ENCODE data around the gene GIMAP8. TPM values are rescaled to one million over a fixed set of nuclear protein-coding genes. Genes with fewer than 3 reads are reported as not detected.

GIMAP8 gene
- total and polyA plus RNA-seq, 7 donors = 4.4 to 11.9 (median 6.3) TPM

- intact Hi-C loops (cut with DNase I) = no loop called here
- Histone ChIP-seq H3K9me3 (no peaks in the 10 kb centered on the region), H3K36me3 (ENCODE audit: insufficient read depth in 1 of 2, low read depth in 1 of 2) (no peaks in the 10 kb centered on the region), H3K27me3 (ENCODE audit: insufficient read depth in 3 of 3, low read length in 2 of 3) (no peaks in the 10 kb centered on the region), H3K4me3 (peak overlapping the region; percentile 61), H3K27ac (peak overlapping the region; percentile 39), H3K4me1 (no peaks in the 10 kb centered on the region)
- 93 to 94% (median 94%) methylated on average over 17 of the region's 17 CpGs for WGBS, 3 donors
- no peak for ATAC-seq
- no peak for DNase-seq
- TF ChIP-seq CTCF (IDR thresholded peaks at IDR 0.05) = no peak
These were observed 63.3 kb downstream of the GIMAP8 start for GRCh38 chr7:150513758-150514157.

DNA sequence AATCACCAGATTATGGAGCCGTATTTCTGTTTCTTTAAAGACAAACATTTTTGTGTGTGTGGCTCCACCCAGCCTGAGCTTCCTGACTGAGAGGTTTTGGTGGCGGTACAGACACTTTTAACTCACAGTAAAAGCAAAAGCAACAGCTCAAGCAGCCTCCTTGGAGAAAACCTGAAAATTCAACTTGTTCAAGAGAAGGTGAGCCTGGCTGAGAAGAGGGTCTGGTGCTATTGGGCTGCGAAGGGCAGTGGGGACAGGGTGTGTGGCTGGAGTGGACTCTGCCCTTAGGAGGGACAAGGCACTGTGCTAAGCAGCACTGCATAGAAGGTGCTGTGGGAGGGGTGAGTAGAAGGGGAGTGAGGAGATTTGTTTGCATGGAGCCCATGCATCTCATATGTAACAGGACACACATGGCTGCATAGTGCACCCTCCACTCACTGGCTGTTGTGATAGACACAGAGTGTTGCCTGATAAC is 64.4 kb downstream of the GIMAP8 start, which contains the start of gene GIMAP7:
Gene GIMAP7 (plus strand): TSS at position 125 of the 475 bp plus-strand sequence. CDS start 5,103 bp downstream, outside the sequence.
- intact Hi-C loops (cut with DNase I) = loop anchor here in 1 of 2 donors (1.0 to 5.0 kb wide), 2 partner anchors 64 to 113 kb away; partner anchors contain the start of gene GIMAP8
- no peaks in the 10 kb centered on the region for H3K4me1 ChIP-seq
- peak within 1 kb of the TSS; percentile 39 for H3K27ac ChIP-seq
- DNase-seq = no peak
- ATAC-seq = peak in 1 of 4 donors; percentile 37
- H3K27me3 ChIP-seq (ENCODE audit: insufficient read depth in 3 of 3, low read length in 2 of 3) = no peaks in the 10 kb centered on the region
- no peak for TF ChIP-seq CTCF (IDR thresholded peaks at IDR 0.05)
- H3K4me3 ChIP-seq = peak within 1 kb of the TSS; percentile 61
- H3K9me3 ChIP-seq = no peaks in the 10 kb centered on the region
- H3K36me3 ChIP-seq (ENCODE audit: insufficient read depth in 1 of 2, low read depth in 1 of 2) = no peaks in the 10 kb centered on the region
- WGBS, 3 donors = 52 to 59% (median 53%) methylated on average over 3 of the region's 3 CpGs

- H3K9me3 ChIP-seq = no peaks in the 10 kb centered on the region
- H3K36me3 ChIP-seq (ENCODE audit: insufficient read depth in 1 of 2, low read depth in 1 of 2) = no peaks in the 10 kb centered on the region
- intact Hi-C loops (cut with DNase I) = loop anchor here in 1 of 2 donors (1.0 to 5.0 kb wide), 2 partner anchors 65 to 112 kb away; partner anchors contain the start of gene GIMAP8
- no peak for ATAC-seq
- H3K4me1 ChIP-seq = no peaks in the 10 kb centered on the region
- no peak for DNase-seq
- H3K4me3 ChIP-seq = peak overlapping the region; percentile 61
- H3K27me3 ChIP-seq (ENCODE audit: insufficient read depth in 3 of 3, low read length in 2 of 3) = no peaks in the 10 kb centered on the region
- TF ChIP-seq CTCF (IDR thresholded peaks at IDR 0.05) = no peak
- 65 to 72% (median 68%) methylated on average over 11 of the region's 11 CpGs for WGBS, 3 donors
- H3K27ac ChIP-seq = peak overlapping the region; percentile 39
These were observed 65.1 kb downstream of the GIMAP8 start for GRCh38 chr7:150515248-150516147.

DNA sequence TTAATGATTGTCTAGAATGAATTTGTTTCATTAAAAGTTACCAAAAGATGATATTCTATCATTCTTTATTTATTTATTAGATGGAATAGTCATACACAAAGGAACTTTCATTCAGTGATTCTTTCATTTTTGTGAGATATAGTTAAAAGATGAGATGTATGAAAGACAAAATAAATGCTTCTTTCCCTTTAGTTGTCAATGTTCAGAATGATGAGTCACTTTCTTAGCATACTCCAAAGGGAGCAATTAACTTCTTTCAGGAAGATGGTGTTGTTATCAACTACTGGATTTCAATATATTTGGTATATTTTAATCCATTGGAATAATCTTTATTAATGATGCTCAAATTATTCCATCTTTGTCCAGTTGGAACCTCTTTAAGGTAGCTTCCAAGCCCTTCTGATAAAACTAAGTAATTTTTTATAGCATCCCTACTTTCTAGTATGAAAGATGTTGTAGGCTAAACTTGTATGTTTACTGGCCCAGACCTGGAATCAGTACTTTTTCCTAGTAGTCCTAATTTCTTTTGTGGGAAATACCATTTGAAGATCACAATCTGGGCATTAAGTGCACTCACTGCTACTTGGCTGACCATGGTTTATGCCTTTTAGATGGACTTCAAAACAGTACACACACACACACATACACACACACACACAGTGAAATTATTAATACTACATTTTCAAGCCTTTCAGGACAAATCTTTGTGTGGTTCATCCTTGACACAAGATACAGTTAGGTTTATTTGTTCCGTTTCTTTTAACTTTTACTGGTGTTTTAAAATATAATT is 66.7 kb downstream of the GIMAP8 start:
- H3K9me3 ChIP-seq = no peaks in the 10 kb centered on the region
- no peaks in the 10 kb centered on the region for H3K36me3 ChIP-seq (ENCODE audit: insufficient read depth in 1 of 2, low read depth in 1 of 2)
- no peak for TF ChIP-seq CTCF (IDR thresholded peaks at IDR 0.05)
- ATAC-seq (no peak), DNase-seq (no peak)
- WGBS, 3 donors = 67 to 83% (median 71%) methylated on average over 1 of the region's 1 CpG
- peak overlapping the region; percentile 61 for H3K4me3 ChIP-seq
- no peaks in the 10 kb centered on the region for H3K4me1 ChIP-seq
- H3K27me3 ChIP-seq (ENCODE audit: insufficient read depth in 3 of 3, low read length in 2 of 3) = no peaks in the 10 kb centered on the region
- intact Hi-C loops (cut with DNase I) = loop anchor here in 1 of 2 donors (5.0 kb wide), 1 partner anchor 110 kb away; no protein-coding TSS in a partner anchor
- H3K27ac ChIP-seq = peak overlapping the region; percentile 39
